HepG2 (cell line): Measurements from ENCODE around the gene KCNMA1.

Source experiments
- CAMTA2 ChIP-seq: sonication (generic); formaldehyde crosslinking; IDR thresholded peaks from 2 replicates; pipeline ENCODE4 v1.4.0; 2020; ENCODE audit warnings: mild to moderate bottlenecking, missing genetic modification reagents, borderline replicate concordance
- CHD2 ChIP-seq: IDR thresholded peaks from 2 replicates; pipeline ENCODE4 v1.6.1; 2011; ENCODE audit warnings: low read depth, low read length, improper control_type of control experiment
- DPF2 ChIP-seq: sonication (generic); formaldehyde crosslinking; IDR thresholded peaks from 2 replicates; pipeline ENCODE4 v1.4.0; 2020; ENCODE audit warnings: mild to moderate bottlenecking, low read depth, missing genetic modification reagents, borderline replicate concordance
- EP300 ChIP-seq, 3 experiments: sonication (generic) in 1 of 3; formaldehyde crosslinking in 1 of 3; IDR thresholded peaks; 2 replicates each; pipeline versions ENCODE4 v1.5.1 to v1.6.1; 2011 to 2020; ENCODE audit warnings: low read depth in 2 of 3, low read length in 2 of 3, borderline replicate concordance in 1 of 3, improper control_type of control experiment in 1 of 3, mild to moderate bottlenecking in 1 of 3, missing genetic modification reagents in 1 of 3, moderate library complexity in 1 of 3
- MAFK ChIP-seq, 2 experiments: IDR thresholded peaks in 1 of 2; conservative IDR thresholded peaks in 1 of 2; 2 replicates each; pipeline ENCODE4 v1.6.1; 2011; ENCODE audit warnings: improper control_type of control experiment in 2 of 2, low read length in 2 of 2
- MBNL3 ChIP-seq: fragments of 250-450 bp; sonication (Bioruptor Pico); conservative IDR thresholded peaks from 2 replicates; pipeline ENCODE4 v1.8.0; 2022; ENCODE audit warnings: mild to moderate bottlenecking, inconsistent platforms
- POLR2A ChIP-seq, 2 experiments: IDR thresholded peaks; 2 replicates each; pipeline ENCODE4 v1.6.1; 2011; ENCODE audit warnings: low read depth in 2 of 2, low read length in 2 of 2, mild to moderate bottlenecking in 1 of 2, moderate library complexity in 1 of 2; ENCODE audit not compliant: insufficient read depth in 1 of 2
- SIN3A ChIP-seq: IDR thresholded peaks from 2 replicates; pipeline ENCODE4 v1.6.1; 2011; ENCODE audit warnings: low read depth, mild to moderate bottlenecking, control low read depth, low read length, borderline replicate concordance
- ZBTB2 ChIP-seq: sonication (generic); formaldehyde crosslinking; IDR thresholded peaks from 2 replicates; pipeline ENCODE4 v1.8.0; 2022; ENCODE audit warnings: low read depth, missing genetic modification reagents
- ZFP36L2 ChIP-seq: sonication (generic); formaldehyde crosslinking; IDR thresholded peaks from 2 replicates; pipeline ENCODE4 v1.4.0; 2020; ENCODE audit warnings: missing genetic modification reagents
- ZNF569 ChIP-seq: sonication (generic); formaldehyde crosslinking; IDR thresholded peaks from 2 replicates; pipeline ENCODE4 v1.5.0; 2020; ENCODE audit warnings: mild to moderate bottlenecking, missing genetic modification reagents, moderate library complexity, borderline replicate concordance
- ZNF792 ChIP-seq: IDR thresholded peaks from 2 replicates; pipeline ENCODE4 v1.6.1; 2016
- TF ChIP-seq, protein P1 (sequence below): sonication (generic); formaldehyde crosslinking; IDR thresholded peaks from 2 replicates; pipeline ENCODE4 v1.5.0; 2020; ENCODE audit warnings: mild to moderate bottlenecking, missing genetic modification reagents, moderate library complexity

- TF ChIP-seq ZFP36L2 (CRISPR knock-in tag) (no peak), CHD2 (no peak), POLR2A (IDR thresholded peaks at IDR 0.05; ENCODE audit: insufficient read depth in 1 of 2, low read depth in 2 of 2, low read length in 2 of 2) (no peak), ZNF569 (CRISPR knock-in tag) (no peak), CAMTA2 (no peak), ZNF792 (CRISPR knock-in tag) (no peak), DPF2 (no peak), MAFK (conservative IDR thresholded peaks at IDR 0.05 in 1 of 2, IDR thresholded peaks at IDR 0.05 in 1 of 2; ENCODE audit: low read length in 2 of 2) (no peak), MBNL3 (CRISPR knock-in tag) (no peak), ZBTB2 (no peak), EP300 (IDR thresholded peaks at IDR 0.05; ENCODE audit: low read depth in 2 of 2, low read length in 2 of 2) (no peak), EP300 (CRISPR knock-in tag; IDR thresholded peaks at IDR 0.05; ENCODE audit: borderline replicate concordance) (no peak), SIN3A (no peak)
- TF ChIP-seq, protein P1, sequence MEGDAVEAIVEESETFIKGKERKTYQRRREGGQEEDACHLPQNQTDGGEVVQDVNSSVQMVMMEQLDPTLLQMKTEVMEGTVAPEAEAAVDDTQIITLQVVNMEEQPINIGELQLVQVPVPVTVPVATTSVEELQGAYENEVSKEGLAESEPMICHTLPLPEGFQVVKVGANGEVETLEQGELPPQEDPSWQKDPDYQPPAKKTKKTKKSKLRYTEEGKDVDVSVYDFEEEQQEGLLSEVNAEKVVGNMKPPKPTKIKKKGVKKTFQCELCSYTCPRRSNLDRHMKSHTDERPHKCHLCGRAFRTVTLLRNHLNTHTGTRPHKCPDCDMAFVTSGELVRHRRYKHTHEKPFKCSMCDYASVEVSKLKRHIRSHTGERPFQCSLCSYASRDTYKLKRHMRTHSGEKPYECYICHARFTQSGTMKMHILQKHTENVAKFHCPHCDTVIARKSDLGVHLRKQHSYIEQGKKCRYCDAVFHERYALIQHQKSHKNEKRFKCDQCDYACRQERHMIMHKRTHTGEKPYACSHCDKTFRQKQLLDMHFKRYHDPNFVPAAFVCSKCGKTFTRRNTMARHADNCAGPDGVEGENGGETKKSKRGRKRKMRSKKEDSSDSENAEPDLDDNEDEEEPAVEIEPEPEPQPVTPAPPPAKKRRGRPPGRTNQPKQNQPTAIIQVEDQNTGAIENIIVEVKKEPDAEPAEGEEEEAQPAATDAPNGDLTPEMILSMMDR (CRISPR knock-in tag), result no peak
These were observed 47.8 kb upstream of the KCNMA1 start for GRCh38 chr10:77685432-77685831.
